ENCODE data around the gene ITPK1. TPM values are rescaled to one million over a fixed set of nuclear protein-coding genes. Genes with fewer than 3 reads are reported as not detected.

ITPK1 gene
- total RNA-seq, 1 experiment from 2014 or later: 60.1 TPM

DNA sequence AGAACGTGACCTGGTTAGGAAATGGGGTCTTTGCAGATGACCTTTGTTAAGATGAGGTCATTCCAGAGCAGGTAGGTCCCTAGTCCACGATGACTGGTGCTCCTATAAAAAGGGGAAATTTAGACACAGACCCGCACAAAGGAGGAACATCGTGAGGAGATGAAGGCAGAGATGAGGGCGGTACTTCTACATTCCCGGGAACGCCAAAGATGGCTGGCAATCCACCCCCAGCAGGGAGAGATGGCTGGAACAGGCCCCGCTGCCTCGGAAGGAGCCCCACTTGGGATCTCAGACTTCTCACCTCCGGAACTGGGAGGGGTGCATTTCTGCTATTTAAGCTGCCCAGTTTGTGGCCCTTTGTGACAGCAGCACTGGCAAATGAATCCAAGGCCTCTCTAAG lies 85.0 kb downstream of the ITPK1 start:
- POLR2A ChIA-PET: no interaction called here
- intact Hi-C loops (cut with micrococcal nuclease; ENCODE audit: unreplicated experiment): loop anchor here (10.0 kb wide), 1 partner anchor 66 kb away; no protein-coding TSS in a partner anchor
- peaks cover 31% of the 10 kb centered on the region for H3K4me1 Mint-ChIP-seq (ENCODE audit: low read depth, unreplicated experiment)

DNA sequence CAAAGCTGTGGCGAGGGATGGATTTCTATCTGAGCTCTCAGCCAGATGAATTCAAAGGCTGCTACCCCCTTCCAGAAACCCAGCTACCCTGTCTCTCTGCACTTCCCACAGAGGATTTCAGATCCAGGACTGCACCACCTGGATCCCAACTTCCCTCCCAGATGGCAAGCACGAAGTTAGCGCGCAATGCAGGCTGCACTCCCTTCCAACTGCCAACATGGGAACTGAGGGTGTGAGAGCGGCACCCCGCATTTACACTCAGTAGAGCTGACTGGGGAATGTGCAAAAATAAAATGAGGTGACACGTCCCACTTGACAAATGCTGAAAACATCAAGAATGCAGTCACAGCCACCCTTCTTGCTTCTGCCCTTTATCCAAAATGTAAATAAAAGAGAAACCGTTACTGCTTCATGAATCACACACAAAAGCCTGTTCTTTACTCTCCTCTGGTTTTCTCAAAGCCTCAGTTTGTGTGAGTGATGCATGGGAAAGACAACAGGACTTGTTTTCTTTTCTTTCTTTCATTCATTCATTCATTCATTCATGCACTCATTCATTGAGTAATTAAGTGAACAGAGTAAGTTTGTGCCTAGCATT lies 85.7 kb downstream of the ITPK1 start:
- BruUV-seq (replicated peaks): no TSS peak
- Mint-ChIP-seq H3K9me3 (ENCODE audit: unreplicated experiment) (no peaks in the 10 kb centered on the region), H3K4me1 (ENCODE audit: low read depth, unreplicated experiment) (peaks cover 30% of the 10 kb centered on the region), H3K27me3 (ENCODE audit: insufficient read depth, unreplicated experiment) (no peaks in the 10 kb centered on the region), H3K4me3 (ENCODE audit: unreplicated experiment) (no peak overlapping the region), H3K27ac (ENCODE audit: unreplicated experiment) (no peak overlapping the region), H3K36me3 (ENCODE audit: insufficient read depth, unreplicated experiment) (no peaks in the 10 kb centered on the region)
- H3K9me3 ChIP-seq: no peaks in the 10 kb centered on the region
- ChIA-PET CTCF (no interaction called here), POLR2A (no interaction called here)
- no peaks in the 10 kb centered on the region for H3K27me3 ChIP-seq (replicated peaks; ENCODE audit: control insufficient read depth, insufficient read depth, low read length)
- H3K36me3 ChIP-seq (ENCODE audit: control insufficient read depth, insufficient read depth, low read length): no peaks in the 10 kb centered on the region
- TF ChIP-seq, protein P1, sequence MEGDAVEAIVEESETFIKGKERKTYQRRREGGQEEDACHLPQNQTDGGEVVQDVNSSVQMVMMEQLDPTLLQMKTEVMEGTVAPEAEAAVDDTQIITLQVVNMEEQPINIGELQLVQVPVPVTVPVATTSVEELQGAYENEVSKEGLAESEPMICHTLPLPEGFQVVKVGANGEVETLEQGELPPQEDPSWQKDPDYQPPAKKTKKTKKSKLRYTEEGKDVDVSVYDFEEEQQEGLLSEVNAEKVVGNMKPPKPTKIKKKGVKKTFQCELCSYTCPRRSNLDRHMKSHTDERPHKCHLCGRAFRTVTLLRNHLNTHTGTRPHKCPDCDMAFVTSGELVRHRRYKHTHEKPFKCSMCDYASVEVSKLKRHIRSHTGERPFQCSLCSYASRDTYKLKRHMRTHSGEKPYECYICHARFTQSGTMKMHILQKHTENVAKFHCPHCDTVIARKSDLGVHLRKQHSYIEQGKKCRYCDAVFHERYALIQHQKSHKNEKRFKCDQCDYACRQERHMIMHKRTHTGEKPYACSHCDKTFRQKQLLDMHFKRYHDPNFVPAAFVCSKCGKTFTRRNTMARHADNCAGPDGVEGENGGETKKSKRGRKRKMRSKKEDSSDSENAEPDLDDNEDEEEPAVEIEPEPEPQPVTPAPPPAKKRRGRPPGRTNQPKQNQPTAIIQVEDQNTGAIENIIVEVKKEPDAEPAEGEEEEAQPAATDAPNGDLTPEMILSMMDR (IDR thresholded peaks at IDR 0.05; ENCODE audit: insufficient read depth in 1 of 2, low read depth in 1 of 2, low read length in 1 of 2, severe bottlenecking in 1 of 2, unreplicated experiment in 1 of 2): no peak
- intact Hi-C loops (cut with micrococcal nuclease; ENCODE audit: unreplicated experiment): loop anchor here (10.0 kb wide), 1 partner anchor 65 kb away; no protein-coding TSS in a partner anchor
- H3K4me3 ChIP-seq (ENCODE audit: low read depth, low read length): no peak overlapping the region
- H3K4me1 ChIP-seq: peaks cover 21% of the 10 kb centered on the region
- DNase-seq: no peak

More for the DNA sequence above, 85.0 kb downstream of the ITPK1 start:
- H3K27ac Mint-ChIP-seq (ENCODE audit: unreplicated experiment): no peak overlapping the region
- Histone ChIP-seq H3K9me3 (no peaks in the 10 kb centered on the region), H3K36me3 (ENCODE audit: control insufficient read depth, insufficient read depth, low read length) (no peaks in the 10 kb centered on the region), H3K4me3 (ENCODE audit: low read depth, low read length) (no peak overlapping the region), H3K27me3 (replicated peaks; ENCODE audit: control insufficient read depth, insufficient read depth, low read length) (no peaks in the 10 kb centered on the region), H3K4me1 (peaks cover 27% of the 10 kb centered on the region)
- TF ChIP-seq, protein P1 (IDR thresholded peaks at IDR 0.05; ENCODE audit: insufficient read depth in 1 of 2, low read depth in 1 of 2, low read length in 1 of 2, severe bottlenecking in 1 of 2, unreplicated experiment in 1 of 2): no peak
- no peak for DNase-seq
- no peaks in the 10 kb centered on the region for H3K36me3 Mint-ChIP-seq (ENCODE audit: insufficient read depth, unreplicated experiment)
- no peaks in the 10 kb centered on the region for H3K27me3 Mint-ChIP-seq (ENCODE audit: insufficient read depth, unreplicated experiment)
- CTCF ChIA-PET: no interaction called here
- H3K9me3 Mint-ChIP-seq (ENCODE audit: unreplicated experiment): no peaks in the 10 kb centered on the region
- H3K4me3 Mint-ChIP-seq (ENCODE audit: unreplicated experiment): no peak overlapping the region
- no TSS peak for BruUV-seq (replicated peaks)

DNA sequence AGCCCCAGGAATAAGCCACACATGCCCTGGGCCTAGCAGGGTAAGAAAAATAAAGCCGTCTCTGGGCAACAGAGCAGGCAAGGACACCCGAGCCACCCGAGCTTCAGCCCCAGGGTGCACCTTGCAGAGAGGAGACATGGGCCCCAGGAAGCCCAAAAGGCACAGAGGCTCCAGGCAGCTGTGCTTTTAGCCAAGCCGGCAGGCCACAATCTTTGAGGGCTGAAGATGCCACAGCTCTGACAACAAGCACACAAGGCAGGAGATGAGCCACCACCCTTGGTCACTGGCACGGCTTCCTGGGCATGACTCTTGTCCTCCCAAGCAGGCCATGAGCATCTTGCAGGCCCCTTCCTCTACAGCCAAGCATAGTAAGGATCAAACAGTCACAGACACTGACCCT lies 86.3 kb downstream of the ITPK1 start:
- no TSS peak for BruUV-seq (replicated peaks)
- peaks cover 24% of the 10 kb centered on the region for H3K4me1 Mint-ChIP-seq (ENCODE audit: low read depth, unreplicated experiment)
- ChIA-PET POLR2A (no interaction called here), CTCF (no interaction called here)
- Histone ChIP-seq H3K9me3 (no peaks in the 10 kb centered on the region), H3K36me3 (ENCODE audit: control insufficient read depth, insufficient read depth, low read length) (no peaks in the 10 kb centered on the region), H3K27me3 (replicated peaks; ENCODE audit: control insufficient read depth, insufficient read depth, low read length) (no peaks in the 10 kb centered on the region), H3K4me1 (peaks cover 15% of the 10 kb centered on the region), H3K4me3 (ENCODE audit: low read depth, low read length) (no peak overlapping the region)
- DNase-seq: no peak
- H3K9me3 Mint-ChIP-seq (ENCODE audit: unreplicated experiment): no peaks in the 10 kb centered on the region
- H3K4me3 Mint-ChIP-seq (ENCODE audit: unreplicated experiment): no peak overlapping the region
- intact Hi-C loops (cut with micrococcal nuclease; ENCODE audit: unreplicated experiment): no loop called here
- no peak overlapping the region for H3K27ac Mint-ChIP-seq (ENCODE audit: unreplicated experiment)
- no peaks in the 10 kb centered on the region for H3K27me3 Mint-ChIP-seq (ENCODE audit: insufficient read depth, unreplicated experiment)
- peaks cover 2% of the 10 kb centered on the region for H3K36me3 Mint-ChIP-seq (ENCODE audit: insufficient read depth, unreplicated experiment)
- TF ChIP-seq, protein P1 (IDR thresholded peaks at IDR 0.05; ENCODE audit: insufficient read depth in 1 of 2, low read depth in 1 of 2, low read length in 1 of 2, severe bottlenecking in 1 of 2, unreplicated experiment in 1 of 2): no peak
